Pulmonary artery endothelial cell (primary cell): ENCODE data around the gene SH3GL1. TPM values are rescaled to one million over a fixed set of nuclear protein-coding genes. Genes with fewer than 3 reads are reported as not detected.

Source experiments
- DNase-seq: peaks from one replicate; pipeline ENCODE4 v3.0.0-alpha.2; 2011; ENCODE audit warnings: low read depth, low spot score
- total RNA-seq: library from RNA; depleted of rRNA; stranded (reverse); fragments of >200 nt; gene quantifications from 2 replicates; pipeline ENCODE4 v1.2.3, GENCODE V29; 2014

SH3GL1 gene
- total RNA-seq, 1 donor from 2014 or later: 48.3 TPM

- no peak for DNase-seq
These were observed 81.2 kb downstream of the SH3GL1 start for GRCh38 chr19:4319067-4319718.

- no peak for DNase-seq
These were observed 81.9 kb downstream of the SH3GL1 start for GRCh38 chr19:4318460-4318859.

- no peak for DNase-seq
These were observed 83.4 kb downstream of the SH3GL1 start for GRCh38 chr19:4316956-4317355.

GRCh38 chr19:4313847-4314490 is 86.4 kb downstream of the SH3GL1 start:
- DNase-seq: no peak

Other genes with a start within 250 kb of the SH3GL1 start
- not detected in 2 replicates for gene CREB3L3, start 246.9 kb downstream of the SH3GL1 start, total RNA-seq
- gene SIRT6, start 218.0 kb downstream of the SH3GL1 start, total RNA-seq: 11.4 and 14.2 TPM in 2 replicates
- 0.07 and 0.28 TPM in 2 replicates for gene ANKRD24, start 217.9 kb downstream of the SH3GL1 start, total RNA-seq
- gene EBI3, start 171.0 kb downstream of the SH3GL1 start, total RNA-seq: 0.28 and 0.40 TPM in 2 replicates
- gene YJU2, start 153.5 kb downstream of the SH3GL1 start, total RNA-seq: 20.4 and 20.8 TPM in 2 replicates
- gene SHD, start 121.3 kb downstream of the SH3GL1 start, total RNA-seq: not detected in 2 replicates
- gene TMIGD2, start 98.2 kb downstream of the SH3GL1 start, total RNA-seq: not detected in 2 replicates
- gene FSD1, start 95.9 kb downstream of the SH3GL1 start, total RNA-seq: 23.6 and 27.8 TPM in 2 replicates
- 8.1 and 10.3 TPM in 2 replicates for gene STAP2, start 61.7 kb downstream of the SH3GL1 start, total RNA-seq
- gene MPND, start 57.0 kb downstream of the SH3GL1 start, total RNA-seq: 9.6 and 10.7 TPM in 2 replicates
- 23.1 and 29.8 TPM in 2 replicates for gene CHAF1A, start 2.1 kb upstream of the SH3GL1 start, total RNA-seq
- 82.9 and 114 TPM in 2 replicates for gene UBXN6, start 57.2 kb upstream of the SH3GL1 start, total RNA-seq
- 65.0 and 66.3 TPM in 2 replicates for gene HDGFL2, start 71.8 kb upstream of the SH3GL1 start, total RNA-seq
- gene PLIN4, start 117.9 kb upstream of the SH3GL1 start, total RNA-seq: under 0.01 TPM in 1 of 2 replicates, not detected in the other
- gene PLIN5, start 134.7 kb upstream of the SH3GL1 start, total RNA-seq: 0.20 and 0.32 TPM in 2 replicates
- 0.13 and 0.32 TPM in 2 replicates for gene LRG1, start 139.5 kb upstream of the SH3GL1 start, total RNA-seq
- 92.9 and 107 TPM in 2 replicates for gene SEMA6B, start 159.1 kb upstream of the SH3GL1 start, total RNA-seq
- 30.5 and 40.3 TPM in 2 replicates for gene TNFAIP8L1, start 239.0 kb upstream of the SH3GL1 start, total RNA-seq